ENCODE measurements around the gene KREMEN2. TPM values are rescaled to one million over a fixed set of nuclear protein-coding genes. Genes with fewer than 3 reads are reported as not detected.
A peak's percentile ranks its signal among the peaks of the same experiment; 100 is the strongest.

KREMEN2 gene
- total RNA-seq, 1 donor from 2014 or later, result 0.31 TPM

DNA sequence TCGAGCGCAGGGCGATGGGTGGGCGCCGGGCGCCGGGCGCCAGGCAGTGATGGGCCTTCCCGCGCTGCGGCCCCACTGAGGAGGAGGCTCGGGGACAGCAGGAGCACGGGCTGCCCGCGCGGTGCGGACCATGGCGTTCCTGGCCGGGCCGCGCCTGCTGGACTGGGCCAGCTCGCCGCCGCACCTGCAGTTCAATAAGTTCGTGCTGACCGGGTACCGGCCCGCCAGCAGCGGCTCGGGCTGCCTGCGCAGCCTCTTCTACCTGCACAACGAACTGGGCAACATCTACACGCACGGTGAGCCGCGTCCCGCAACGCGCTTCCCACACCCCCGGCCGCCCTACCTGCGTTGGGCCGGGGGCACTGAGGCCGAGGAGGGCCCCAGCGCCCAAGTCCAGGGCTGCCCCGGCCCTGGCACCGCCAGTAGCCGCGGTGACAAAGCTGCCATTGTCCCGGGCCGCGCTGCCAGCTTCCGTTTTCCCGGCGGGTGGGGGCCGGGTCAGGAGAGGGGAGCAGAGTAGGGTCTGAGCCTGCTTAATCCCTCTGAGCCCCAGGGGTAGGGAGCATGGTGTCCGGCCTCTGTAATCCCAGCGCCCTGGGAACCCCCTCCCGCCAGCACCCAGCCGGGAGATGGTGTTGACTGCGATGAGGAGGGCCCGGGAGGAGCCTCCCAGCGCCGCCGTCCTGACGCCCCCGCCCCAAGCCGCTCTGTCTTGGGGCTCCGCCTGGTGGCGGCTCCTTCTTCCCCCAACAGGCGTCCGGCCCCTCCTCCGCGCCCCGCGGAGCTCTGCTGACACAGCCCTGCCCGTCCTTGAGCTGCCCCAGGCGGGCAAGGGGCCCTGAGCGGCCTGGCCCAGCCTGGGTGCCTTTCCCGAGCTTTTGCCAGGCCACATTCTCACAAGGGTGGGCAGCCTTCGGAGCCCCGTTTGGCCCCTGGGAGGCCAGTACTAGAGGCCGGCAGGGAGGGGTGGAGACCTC is 5.8 kb downstream of the KREMEN2 start:
- TF ChIP-seq, protein P1, sequence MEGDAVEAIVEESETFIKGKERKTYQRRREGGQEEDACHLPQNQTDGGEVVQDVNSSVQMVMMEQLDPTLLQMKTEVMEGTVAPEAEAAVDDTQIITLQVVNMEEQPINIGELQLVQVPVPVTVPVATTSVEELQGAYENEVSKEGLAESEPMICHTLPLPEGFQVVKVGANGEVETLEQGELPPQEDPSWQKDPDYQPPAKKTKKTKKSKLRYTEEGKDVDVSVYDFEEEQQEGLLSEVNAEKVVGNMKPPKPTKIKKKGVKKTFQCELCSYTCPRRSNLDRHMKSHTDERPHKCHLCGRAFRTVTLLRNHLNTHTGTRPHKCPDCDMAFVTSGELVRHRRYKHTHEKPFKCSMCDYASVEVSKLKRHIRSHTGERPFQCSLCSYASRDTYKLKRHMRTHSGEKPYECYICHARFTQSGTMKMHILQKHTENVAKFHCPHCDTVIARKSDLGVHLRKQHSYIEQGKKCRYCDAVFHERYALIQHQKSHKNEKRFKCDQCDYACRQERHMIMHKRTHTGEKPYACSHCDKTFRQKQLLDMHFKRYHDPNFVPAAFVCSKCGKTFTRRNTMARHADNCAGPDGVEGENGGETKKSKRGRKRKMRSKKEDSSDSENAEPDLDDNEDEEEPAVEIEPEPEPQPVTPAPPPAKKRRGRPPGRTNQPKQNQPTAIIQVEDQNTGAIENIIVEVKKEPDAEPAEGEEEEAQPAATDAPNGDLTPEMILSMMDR (IDR thresholded peaks at IDR 0.05; ENCODE audit: unreplicated experiment), result peak; percentile 53
- Mint-ChIP-seq H3K36me3 (ENCODE audit: insufficient read depth) (no peaks in the 10 kb centered on the region), H3K27me3 (peaks cover 22% of the 10 kb centered on the region), H3K9me3 (ENCODE audit: low read depth) (no peaks in the 10 kb centered on the region), H3K27ac (no peak overlapping the region), H3K4me3 (ENCODE audit: low read depth) (peak overlapping the region; percentile 63), H3K4me1 (ENCODE audit: low read depth) (no peaks in the 10 kb centered on the region)
- DNase-seq (ENCODE audit: low spot score, unreplicated experiment), result peak; percentile 48

DNA sequence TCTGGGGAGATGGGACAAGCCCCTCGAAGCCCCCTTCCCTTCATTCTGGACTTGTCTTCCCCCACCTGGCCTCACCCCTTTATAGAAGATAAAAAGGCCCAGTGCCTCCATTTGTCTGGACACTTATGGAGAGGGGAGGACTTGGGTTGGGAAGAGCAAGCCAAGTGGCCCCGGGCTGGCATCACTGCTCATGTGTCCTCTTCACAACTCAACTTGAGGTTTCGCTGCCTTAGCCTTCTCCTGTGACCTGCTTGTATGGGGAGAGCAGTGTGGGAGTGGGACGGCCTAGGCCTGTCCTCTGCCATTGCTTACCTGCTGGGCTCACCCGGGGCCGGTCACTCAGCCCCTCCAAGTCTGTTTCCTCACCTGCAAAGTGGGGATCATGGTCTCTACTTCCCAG is 6.5 kb downstream of the KREMEN2 start:
- TF ChIP-seq, protein P1 (IDR thresholded peaks at IDR 0.05; ENCODE audit: unreplicated experiment), result no peak
- no peak overlapping the region for H3K27ac Mint-ChIP-seq
- peaks cover 18% of the 10 kb centered on the region for H3K27me3 Mint-ChIP-seq
- H3K9me3 Mint-ChIP-seq (ENCODE audit: low read depth), result no peaks in the 10 kb centered on the region
- DNase-seq (ENCODE audit: low spot score, unreplicated experiment), result no peak
- H3K4me1 Mint-ChIP-seq (ENCODE audit: low read depth), result no peaks in the 10 kb centered on the region
- H3K36me3 Mint-ChIP-seq (ENCODE audit: insufficient read depth), result no peaks in the 10 kb centered on the region
- H3K4me3 Mint-ChIP-seq (ENCODE audit: low read depth), result peak overlapping the region; percentile 63

DNA sequence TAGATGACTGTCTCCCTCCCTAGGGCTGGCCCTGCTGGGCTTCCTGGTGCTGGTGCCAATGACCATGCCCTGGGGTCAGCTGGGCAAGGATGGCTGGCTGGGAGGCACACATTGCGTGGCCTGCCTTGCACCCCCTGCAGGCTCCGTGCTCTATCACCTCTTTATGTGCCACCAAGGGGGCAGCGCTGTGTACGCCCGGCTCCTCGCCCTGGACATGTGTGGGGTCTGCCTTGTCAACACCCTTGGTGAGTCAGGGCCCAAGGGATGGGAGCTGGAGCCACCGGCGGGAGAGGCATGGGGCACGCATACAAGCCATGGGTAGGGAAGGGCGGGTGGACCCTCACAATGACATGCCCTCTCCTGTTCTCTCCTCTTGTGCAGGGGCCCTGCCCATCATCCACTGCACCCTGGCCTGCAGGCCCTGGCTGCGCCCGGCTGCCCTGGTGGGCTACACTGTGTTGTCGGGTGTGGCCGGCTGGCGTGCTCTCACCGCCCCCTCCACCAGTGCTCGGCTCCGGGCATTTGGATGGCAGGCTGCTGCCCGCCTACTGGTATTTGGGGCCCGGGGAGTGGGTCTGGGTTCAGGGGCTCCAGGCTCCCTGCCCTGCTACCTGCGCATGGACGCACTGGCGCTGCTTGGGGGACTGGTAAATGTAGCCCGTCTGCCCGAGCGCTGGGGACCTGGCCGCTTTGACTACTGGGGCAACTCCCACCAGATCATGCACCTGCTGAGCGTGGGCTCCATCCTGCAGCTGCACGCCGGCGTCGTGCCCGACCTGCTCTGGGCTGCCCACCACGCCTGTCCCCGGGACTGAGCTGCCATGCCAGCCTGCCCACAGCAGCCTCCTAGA is 7.3 kb downstream of the KREMEN2 start:
- no peak for DNase-seq (ENCODE audit: low spot score, unreplicated experiment)
- no peaks in the 10 kb centered on the region for H3K36me3 Mint-ChIP-seq (ENCODE audit: insufficient read depth)
- H3K9me3 Mint-ChIP-seq (ENCODE audit: low read depth), result no peaks in the 10 kb centered on the region
- H3K4me3 Mint-ChIP-seq (ENCODE audit: low read depth), result peak overlapping the region; percentile 63
- no peak overlapping the region for H3K27ac Mint-ChIP-seq
- TF ChIP-seq, protein P1 (IDR thresholded peaks at IDR 0.05; ENCODE audit: unreplicated experiment), result no peak
- peaks cover 15% of the 10 kb centered on the region for H3K27me3 Mint-ChIP-seq
- H3K4me1 Mint-ChIP-seq (ENCODE audit: low read depth), result no peaks in the 10 kb centered on the region

DNA sequence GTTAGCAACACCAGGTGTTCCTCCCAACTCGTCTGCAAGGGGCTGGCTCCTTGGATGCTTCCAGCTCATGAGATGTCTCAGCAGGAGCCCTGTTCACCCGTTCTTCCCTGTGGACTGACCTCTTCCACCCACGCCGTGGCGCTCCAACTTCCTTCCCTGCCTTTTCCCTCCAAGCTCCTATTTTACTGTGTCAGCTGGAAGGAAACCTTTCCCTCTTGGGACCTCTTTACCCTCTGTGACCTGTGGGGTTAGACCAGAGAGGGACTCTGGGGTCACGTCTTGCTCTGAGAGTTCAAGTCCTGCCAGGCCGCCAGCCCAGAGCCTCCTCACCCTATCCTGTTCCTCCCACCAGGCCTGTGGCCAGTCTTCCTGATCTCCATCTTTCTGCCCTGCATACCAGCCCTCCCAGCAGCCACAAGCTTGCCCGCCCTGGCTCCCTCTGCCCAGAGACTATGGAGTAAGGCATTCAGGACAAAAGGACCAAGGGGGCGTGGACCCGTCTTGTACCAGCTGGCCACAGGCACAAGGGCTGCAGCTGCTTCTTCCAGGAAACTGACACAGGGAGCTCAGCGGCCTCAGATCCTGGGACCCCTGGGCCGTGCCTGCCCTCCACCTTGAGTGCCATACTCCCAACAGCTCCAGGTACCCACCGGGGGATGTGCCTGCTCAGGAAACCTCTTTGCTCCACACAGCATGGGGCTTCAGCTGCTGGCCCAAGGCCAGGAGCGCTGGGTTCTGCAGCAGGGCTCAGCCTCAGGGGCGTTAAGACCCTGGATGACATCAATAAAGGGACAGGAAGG is 8.1 kb downstream of the KREMEN2 start:
- H3K4me3 Mint-ChIP-seq (ENCODE audit: low read depth), result no peak overlapping the region
- H3K36me3 Mint-ChIP-seq (ENCODE audit: insufficient read depth), result no peaks in the 10 kb centered on the region
- H3K9me3 Mint-ChIP-seq (ENCODE audit: low read depth), result no peaks in the 10 kb centered on the region
- no peak for DNase-seq (ENCODE audit: low spot score, unreplicated experiment)
- no peak overlapping the region for H3K27ac Mint-ChIP-seq
- no peaks in the 10 kb centered on the region for H3K4me1 Mint-ChIP-seq (ENCODE audit: low read depth)
- TF ChIP-seq, protein P1 (IDR thresholded peaks at IDR 0.05; ENCODE audit: unreplicated experiment), result no peak
- peaks cover 15% of the 10 kb centered on the region for H3K27me3 Mint-ChIP-seq

Measured in progenitor cell of endocrine pancreas (in vitro differentiated cells).